Transverse colon (tissue), 4 donors: ENCODE data around the gene ESF1. TPM values are rescaled to one million over a fixed set of nuclear protein-coding genes. Genes with fewer than 3 reads are reported as not detected.

Source experiments
- DNase-seq: peaks from one replicate; pipeline ENCODE4 v3.0.0-alpha.2; 2019
- H3K27ac ChIP-seq, 4 donors: fragments of 200-600 bp; sonication (generic); 2 replicates each; pipeline ENCODE4 v1.5.1; 2016 to 2018; ENCODE audit warnings: inconsistent platforms in 4 of 4
- H3K27me3 ChIP-seq: fragments of 200-600 bp; sonication (generic); 2 replicates; pipeline ENCODE4 v1.5.1; 2017; ENCODE audit warnings: inconsistent platforms
- H3K36me3 ChIP-seq, 4 donors: fragments of 200-600 bp; sonication (generic); 2 replicates each; pipeline ENCODE4 v1.5.1; 2017 to 2019; ENCODE audit warnings: inconsistent platforms in 4 of 4
- H3K4me1 ChIP-seq, 4 donors: fragments of 200-600 bp; sonication (generic); 2 replicates each; pipeline ENCODE4 v1.5.1; 2017 to 2020; ENCODE audit warnings: inconsistent platforms in 4 of 4
- H3K4me3 ChIP-seq, 4 donors: fragments of 200-600 bp; sonication (generic); 1 replicate in 1 of 4; 2 replicates in 3 of 4; pipeline versions ENCODE4 v1.5.1 to v1.6.1; 2017 to 2019; ENCODE audit warnings: inconsistent platforms in 4 of 4
- H3K9me3 ChIP-seq, 2 donors: fragments of 200-600 bp; sonication (generic); 2 replicates each; pipeline ENCODE4 v1.5.1; 2017 to 2019; ENCODE audit warnings: inconsistent platforms in 2 of 2
- EP300 ChIP-seq: sonication (generic); formaldehyde crosslinking; IDR thresholded peaks from one replicate; pipeline ENCODE4 v1.6.1; 2017; ENCODE audit warnings: antibody characterized with exemption, low read depth
- POLR2A ChIP-seq: fragments of 450-650 bp; IDR thresholded peaks from one replicate; pipeline ENCODE4 v1.6.1; 2016; ENCODE audit warnings: antibody characterized with exemption, mild to moderate bottlenecking, moderate library complexity
- POLR2AphosphoS5 ChIP-seq, 3 donors: sonication (generic); formaldehyde crosslinking; IDR thresholded peaks; one replicate each; pipeline ENCODE4 v1.6.1; 2016; ENCODE audit warnings: antibody characterized with exemption in 3 of 3
- WGBS, 2 donors: methylation state at CpG; one replicate each; pipeline ENCODE4 v1.1.5; 2018; ENCODE audit warnings: low coverage in 1 of 2; 5-methylcytosine and 5-hydroxymethylcytosine counted together
- in situ Hi-C, 4 donors: fragments of 200-750 bp; cut with MboI; loops; one replicate each; pipeline versions ENCODE4 v1.15.0 to v1.15.1; 2017; ENCODE audit warnings: low sequenced_read_pairs in 3 of 4, low pct_ligation_motif_present in 1 of 4, low pct_unique_long_range_greater_than_20kb in 1 of 4
- intact Hi-C: fragments of 100-400 bp; cut with DNase I; formaldehyde crosslinking; loops from one replicate; pipeline ENCODE4 v1.15.1; 2023; ENCODE audit warnings: low total_unique reads
- total RNA-seq, 4 donors: library from RNA; depleted of rRNA; stranded (reverse); fragments of >200 nt; gene quantifications; one replicate each; pipeline ENCODE4 v1.1.0, GENCODE V29; 2016
- TF ChIP-seq, protein P1 (sequence below), 5 experiments: fragments of 200-600 bp in 3 of 5; fragments of 450-650 bp in 2 of 5; sonication (generic) in 3 of 5; IDR thresholded peaks; 1 replicate in 2 of 5; 2 replicates in 3 of 5; pipeline ENCODE4 v1.5.1; 2016 to 2017; ENCODE audit warnings: antibody characterized with exemption in 5 of 5, inconsistent platforms in 3 of 5, mild to moderate bottlenecking in 2 of 5, moderate library complexity in 1 of 5

The ESF1 gene
- total RNA-seq, 4 donors from 2014 or later = 3.0 to 51.9 (median 12.3) TPM

DNA sequence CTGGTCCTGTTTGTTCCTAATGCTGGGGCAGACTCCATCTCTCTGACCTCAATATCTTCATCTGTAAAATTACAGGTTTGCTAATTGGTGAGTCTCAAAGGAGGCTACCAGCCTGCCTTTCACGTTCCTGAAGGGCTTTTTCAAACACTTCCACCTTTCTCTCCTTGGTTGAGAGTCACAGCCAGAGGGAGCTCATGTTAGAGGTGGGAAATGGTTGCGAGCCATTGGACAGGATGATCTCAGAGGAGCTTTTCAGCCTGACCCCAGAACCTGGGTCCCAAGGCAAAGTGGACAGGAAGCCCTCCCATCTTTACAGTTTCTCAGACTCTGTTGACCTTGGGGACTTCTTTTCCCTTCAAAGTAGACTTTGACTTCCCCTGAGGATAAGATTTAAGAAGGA lies 37.7 kb upstream of the ESF1 start:
- in situ Hi-C loops (loop anchor here in 3 of 4 donors (5.0 to 25.0 kb wide), 3 partner anchors 220 to 240 kb away; no protein-coding TSS in a partner anchor), intact Hi-C loops (loop anchor here (5.0 kb wide), 2 partner anchors 130 to 235 kb away; no protein-coding TSS in a partner anchor)
- H3K36me3 ChIP-seq = peaks cover 0 to 4% (median 1%) of the 10 kb centered on the region in 4 donors
- H3K4me3 ChIP-seq = no peak overlapping the region
- no peaks in the 10 kb centered on the region for H3K27me3 ChIP-seq
- peaks cover 0 to 5% (median 0%) of the 10 kb centered on the region in 4 donors for H3K4me1 ChIP-seq
- no peak for DNase-seq
- 85% methylated on average over 2 of the region's 2 CpGs; no CpG with 5 or more reads in 1 of the 2 donors for WGBS, 2 donors
- H3K9me3 ChIP-seq = no peaks in the 10 kb centered on the region
- H3K27ac ChIP-seq = no peak overlapping the region
- TF ChIP-seq EP300 = no peak
- no peak for TF ChIP-seq POLR2AphosphoS5 (IDR thresholded peaks at IDR 0.05)
- no peak for TF ChIP-seq POLR2A
- TF ChIP-seq, protein P1, sequence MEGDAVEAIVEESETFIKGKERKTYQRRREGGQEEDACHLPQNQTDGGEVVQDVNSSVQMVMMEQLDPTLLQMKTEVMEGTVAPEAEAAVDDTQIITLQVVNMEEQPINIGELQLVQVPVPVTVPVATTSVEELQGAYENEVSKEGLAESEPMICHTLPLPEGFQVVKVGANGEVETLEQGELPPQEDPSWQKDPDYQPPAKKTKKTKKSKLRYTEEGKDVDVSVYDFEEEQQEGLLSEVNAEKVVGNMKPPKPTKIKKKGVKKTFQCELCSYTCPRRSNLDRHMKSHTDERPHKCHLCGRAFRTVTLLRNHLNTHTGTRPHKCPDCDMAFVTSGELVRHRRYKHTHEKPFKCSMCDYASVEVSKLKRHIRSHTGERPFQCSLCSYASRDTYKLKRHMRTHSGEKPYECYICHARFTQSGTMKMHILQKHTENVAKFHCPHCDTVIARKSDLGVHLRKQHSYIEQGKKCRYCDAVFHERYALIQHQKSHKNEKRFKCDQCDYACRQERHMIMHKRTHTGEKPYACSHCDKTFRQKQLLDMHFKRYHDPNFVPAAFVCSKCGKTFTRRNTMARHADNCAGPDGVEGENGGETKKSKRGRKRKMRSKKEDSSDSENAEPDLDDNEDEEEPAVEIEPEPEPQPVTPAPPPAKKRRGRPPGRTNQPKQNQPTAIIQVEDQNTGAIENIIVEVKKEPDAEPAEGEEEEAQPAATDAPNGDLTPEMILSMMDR (IDR thresholded peaks at IDR 0.05) = no peak

DNA sequence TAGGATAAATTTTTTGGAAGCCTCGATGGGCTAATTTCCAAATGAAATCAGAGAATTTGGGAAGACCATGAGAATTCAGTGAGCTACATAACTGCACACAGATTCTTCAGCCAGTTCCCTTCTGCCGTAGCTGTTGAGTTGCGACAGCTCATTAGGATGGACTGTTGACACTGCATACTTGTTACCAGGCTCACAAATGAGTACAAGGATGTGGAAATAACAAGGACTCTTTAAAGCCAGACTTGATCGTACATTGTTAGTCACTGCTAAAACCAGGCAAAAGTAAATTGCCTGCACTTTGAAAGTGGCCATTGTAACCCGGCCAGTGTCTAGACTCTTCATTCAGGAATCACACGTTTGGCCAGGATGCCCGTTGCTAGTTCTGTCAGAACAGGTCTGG lies 37.2 kb upstream of the ESF1 start:
- in situ Hi-C loops = loop anchor here in 3 of 4 donors (5.0 to 25.0 kb wide), 3 partner anchors 220 to 240 kb away; no protein-coding TSS in a partner anchor

DNA sequence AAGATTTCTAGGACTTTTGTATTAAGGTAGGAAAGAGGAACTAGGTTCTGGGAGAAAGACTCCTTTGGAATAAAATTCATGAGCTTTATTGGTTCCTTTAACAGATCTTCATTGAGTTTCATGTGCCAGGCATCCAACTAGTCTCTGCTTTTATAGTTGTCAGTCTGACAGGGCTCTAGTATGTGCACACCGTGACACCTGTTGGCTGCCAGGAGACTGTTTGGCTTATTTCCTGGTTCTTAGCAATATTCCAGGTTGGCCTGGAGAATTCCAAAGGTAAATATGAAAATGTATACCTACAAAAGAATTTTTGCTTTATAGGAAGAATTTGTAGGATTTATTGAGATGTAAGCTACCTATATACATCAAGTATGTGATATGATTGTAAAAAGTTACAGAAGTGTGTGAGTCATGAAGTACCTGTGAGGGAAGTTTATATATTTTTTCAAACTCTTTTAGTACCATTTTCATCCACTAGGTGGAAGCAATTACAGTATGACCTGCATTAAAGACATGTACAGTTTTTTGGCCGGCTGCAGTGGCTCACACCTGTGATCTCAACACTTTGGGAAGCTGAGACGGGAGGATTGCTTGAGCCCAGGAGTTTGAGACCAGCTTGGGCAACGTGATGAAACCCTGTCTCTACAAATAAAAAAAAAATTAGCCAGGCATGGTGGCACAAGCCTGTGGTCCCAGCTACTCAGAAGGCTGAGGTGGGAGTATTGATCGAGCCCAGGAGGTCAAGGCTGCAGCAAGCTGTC lies 35.3 kb upstream of the ESF1 start:
- Histone ChIP-seq H3K4me3 (no peak overlapping the region), H3K9me3 (no peaks in the 10 kb centered on the region), H3K36me3 (peaks cover 0 to 23% (median 5%) of the 10 kb centered on the region in 4 donors), H3K27ac (peak overlapping the region in 2 of 4 donors; percentile 17 to 24), H3K4me1 (peaks cover 0 to 5% (median 0%) of the 10 kb centered on the region in 4 donors), H3K27me3 (no peaks in the 10 kb centered on the region)
- DNase-seq = no peak
- in situ Hi-C loops (loop anchor here in 3 of 4 donors (5.0 to 25.0 kb wide), 3 partner anchors 222 to 242 kb away; no protein-coding TSS in a partner anchor), intact Hi-C loops (loop anchor here (5.0 kb wide), 2 partner anchors 132 to 237 kb away; no protein-coding TSS in a partner anchor)
- whole genome bisulfite sequencing, 2 donors = 31 to 40% methylated on average over 4 to 5 of the region's 5 CpGs
- TF ChIP-seq POLR2AphosphoS5 (IDR thresholded peaks at IDR 0.05) = no peak
- TF ChIP-seq, protein P1 (IDR thresholded peaks at IDR 0.05) = peak; percentile 70 to 80 (median 75)

More for the DNA sequence above, 37.2 kb upstream of the ESF1 start:
- H3K4me1 ChIP-seq = peaks cover 0 to 5% (median 0%) of the 10 kb centered on the region in 4 donors
- 93% methylated on average over 7 of the region's 7 CpGs; no CpG with 5 or more reads in 1 of the 2 donors for WGBS, 2 donors
- TF ChIP-seq POLR2AphosphoS5 (IDR thresholded peaks at IDR 0.05) (no peak), POLR2A (no peak), EP300 (no peak)
- TF ChIP-seq, protein P1 (IDR thresholded peaks at IDR 0.05) = no peak
- H3K4me3 ChIP-seq = no peak overlapping the region
- H3K36me3 ChIP-seq = peaks cover 0 to 7% (median 3%) of the 10 kb centered on the region in 4 donors
- intact Hi-C loops = loop anchor here (5.0 kb wide), 2 partner anchors 130 to 235 kb away; no protein-coding TSS in a partner anchor
- no peaks in the 10 kb centered on the region for H3K27me3 ChIP-seq
- no peak for DNase-seq
- H3K9me3 ChIP-seq = no peaks in the 10 kb centered on the region
- H3K27ac ChIP-seq = no peak overlapping the region

DNA sequence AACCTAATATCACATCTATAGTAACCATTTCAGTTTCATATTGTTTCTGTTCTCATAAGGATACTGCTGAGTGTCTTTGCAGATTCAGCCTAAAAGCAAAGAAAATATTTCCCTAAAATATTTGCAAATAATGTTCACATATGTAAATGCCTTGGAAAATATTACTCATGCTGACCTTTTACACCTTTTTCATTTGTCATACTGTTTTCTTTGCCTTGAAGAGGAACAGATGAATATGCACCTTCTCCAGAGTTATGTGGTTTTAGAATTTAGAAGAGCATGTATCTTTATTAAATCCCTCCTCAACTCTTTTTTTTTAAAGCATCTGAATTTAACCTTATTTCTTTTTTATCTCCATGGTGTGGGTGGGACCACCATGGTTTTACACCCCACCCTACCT lies 32.6 kb upstream of the ESF1 start:
- intact Hi-C loops = no loop called here

More for the DNA sequence above, 32.6 kb upstream of the ESF1 start:
- peaks cover 0 to 5% (median 0%) of the 10 kb centered on the region in 4 donors for H3K4me1 ChIP-seq
- H3K27me3 ChIP-seq = no peaks in the 10 kb centered on the region
- H3K36me3 ChIP-seq = peaks cover 0 to 46% (median 14%) of the 10 kb centered on the region in 4 donors
- H3K27ac ChIP-seq = no peak overlapping the region
- DNase-seq = no peak
- H3K9me3 ChIP-seq = no peaks in the 10 kb centered on the region
- no peak for TF ChIP-seq POLR2A
- TF ChIP-seq, protein P1 (IDR thresholded peaks at IDR 0.05) = no peak
- TF ChIP-seq EP300 = no peak
- TF ChIP-seq POLR2AphosphoS5 (IDR thresholded peaks at IDR 0.05) = no peak
- H3K4me3 ChIP-seq = no peak overlapping the region
- in situ Hi-C loops = loop anchor here in 1 of 4 donors (25.0 kb wide), 1 partner anchor 245 kb away; no protein-coding TSS in a partner anchor
